DMS153 treated with DMSO at 0.1 percent for 48 hours (cell line): ENCODE measurements around the gene DOP1A.

Source experiments
- DNase-seq: peaks from one replicate; lab custom pipeline; 2025; ENCODE audit not compliant: unreplicated experiment; lab: John Stamatoyannopoulos, UW

The DOP1A gene

GRCh38 chr6:83073615-83074014 lies 6.1 kb downstream of the DOP1A start:
- DNase-seq: no peak

- no peak for DNase-seq
These were observed 16.0 kb downstream of the DOP1A start for GRCh38 chr6:83083476-83083875.

GRCh38 chr6:83086751-83087150 lies 19.3 kb downstream of the DOP1A start:
- no peak for DNase-seq

GRCh38 chr6:83092756-83093399 lies 25.4 kb downstream of the DOP1A start:
- no peak for DNase-seq

GRCh38 chr6:83096791-83097190 lies 29.3 kb downstream of the DOP1A start:
- DNase-seq: no peak

- no peak for DNase-seq
These were observed 29.7 kb downstream of the DOP1A start for GRCh38 chr6:83097204-83097603.

- DNase-seq: no peak
These were observed 30.2 kb downstream of the DOP1A start for GRCh38 chr6:83097675-83098074.

- DNase-seq: no peak
These were observed 31.1 kb downstream of the DOP1A start for GRCh38 chr6:83098589-83098988.

GRCh38 chr6:83108378-83108777 lies 40.9 kb downstream of the DOP1A start:
- DNase-seq: no peak

- no peak for DNase-seq
These were observed 45.8 kb downstream of the DOP1A start for GRCh38 chr6:83113258-83113657.

- no peak for DNase-seq
These were observed 46.7 kb downstream of the DOP1A start for GRCh38 chr6:83114164-83114563.

- no peak for DNase-seq
These were observed 50.3 kb downstream of the DOP1A start for GRCh38 chr6:83117802-83118201.

- DNase-seq: no peak
These were observed 52.4 kb downstream of the DOP1A start for GRCh38 chr6:83119742-83120300.

- DNase-seq: no peak
These were observed 57.1 kb downstream of the DOP1A start for GRCh38 chr6:83124553-83124952.

GRCh38 chr6:83125425-83125824 lies 58.0 kb downstream of the DOP1A start:
- no peak for DNase-seq

- DNase-seq: no peak
These were observed 58.8 kb downstream of the DOP1A start for GRCh38 chr6:83126223-83126622.

GRCh38 chr6:83126807-83127206 lies 59.3 kb downstream of the DOP1A start:
- no peak for DNase-seq

GRCh38 chr6:83127258-83127657 lies 59.8 kb downstream of the DOP1A start:
- DNase-seq: no peak

- no peak for DNase-seq
These were observed 60.5 kb downstream of the DOP1A start for GRCh38 chr6:83127976-83128375.

- DNase-seq: no peak
These were observed 64.7 kb downstream of the DOP1A start for GRCh38 chr6:83132121-83132520.

GRCh38 chr6:83138118-83138722 lies 70.7 kb downstream of the DOP1A start:
- DNase-seq: no peak

- DNase-seq: no peak
These were observed 71.3 kb downstream of the DOP1A start for GRCh38 chr6:83138758-83139157.

- no peak for DNase-seq
These were observed 83.6 kb downstream of the DOP1A start for GRCh38 chr6:83151114-83151513.
